ENCODE results near the gene TCF7L1.

- TF ChIP-seq YY1 (IDR thresholded peaks at IDR 0.05; ENCODE audit: insufficient read depth, insufficient read length) (no peak), ZNF274 (IDR thresholded peaks at IDR 0.05; ENCODE audit: low read depth, low read length) (no peak), SUZ12 (IDR thresholded peaks at IDR 0.05; ENCODE audit: extremely low read depth, insufficient read depth, insufficient read length) (no peak)
These were observed 144.4 kb downstream of the TCF7L1 start for GRCh38 chr2:85277416-85278158.

Data from NT2/D1 (cell line).